NCI-H226 (cell line): ENCODE data around the gene MYO5A.
"Not testable (repeated sequence)": the region's sequence is repeated elsewhere in the genome, so short reads cannot be mapped to it uniquely, and the experiment has no call there.

ENCODE experiments used
- DNase-seq: peaks from one replicate; pipeline ENCODE4 v3.0.0-alpha.2; 2015

MYO5A gene

GRCh38 chr15:52459701-52460100, 69.0 kb downstream of the MYO5A start:
- not testable (repeated sequence) for DNase-seq

GRCh38 chr15:52459265-52459664, 69.4 kb downstream of the MYO5A start:
- DNase-seq: not testable (repeated sequence)

- no peak for DNase-seq
Observed at GRCh38 chr15:52448011-52448890, 80.4 kb downstream of the MYO5A start.

GRCh38 chr15:52445954-52446353, 82.7 kb downstream of the MYO5A start:
- DNase-seq: no peak

GRCh38 chr15:52445553-52445952, 83.1 kb downstream of the MYO5A start:
- no peak for DNase-seq

- not testable (repeated sequence) for DNase-seq
Observed at GRCh38 chr15:52443205-52443604, 85.5 kb downstream of the MYO5A start.

DNA sequence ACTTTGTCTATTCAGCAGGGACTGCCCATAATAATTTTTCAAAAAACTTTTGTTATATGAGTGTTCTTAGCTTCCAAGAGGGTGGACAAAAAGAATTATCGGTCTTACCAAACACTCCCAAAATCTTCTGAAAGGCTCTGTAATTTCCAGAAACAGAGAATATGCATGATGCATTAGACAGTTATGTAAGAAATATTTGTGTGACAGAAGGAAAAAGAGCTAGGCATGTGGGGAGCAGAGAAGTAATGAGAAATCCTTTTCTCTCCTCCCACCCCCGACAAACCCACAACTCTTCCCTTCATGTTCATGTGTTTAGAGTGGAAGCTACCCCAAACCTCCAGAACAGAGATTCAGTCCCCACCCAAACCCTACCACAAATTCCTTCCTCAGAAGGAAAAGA, 86.8 kb downstream of the MYO5A start:
- DNase-seq: peak; percentile 60

DNA sequence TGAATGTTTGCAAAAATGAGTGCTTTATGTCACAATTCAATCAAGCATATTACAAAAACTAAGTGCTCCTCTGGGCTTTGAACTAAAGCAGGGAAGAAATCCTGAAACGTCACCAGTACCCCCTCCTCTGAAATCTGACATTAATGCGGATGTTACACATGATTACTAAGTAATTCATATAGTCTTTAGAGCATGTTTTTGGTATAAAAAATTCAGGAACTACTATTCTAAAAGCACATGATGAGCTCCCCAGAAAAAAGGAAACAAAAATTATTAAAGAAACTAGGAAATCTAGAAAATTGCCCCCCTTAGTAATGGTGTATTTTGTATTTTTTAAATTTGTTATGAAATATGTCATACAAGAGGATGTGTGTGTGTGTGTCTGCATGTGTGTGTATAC, 87.7 kb downstream of the MYO5A start:
- DNase-seq: no peak

- peak; percentile 81 for DNase-seq
Observed at GRCh38 chr15:52440414-52440813, 88.3 kb downstream of the MYO5A start.

GRCh38 chr15:52439470-52439869, 89.2 kb downstream of the MYO5A start:
- DNase-seq: no peak

- not testable (repeated sequence) for DNase-seq
Observed at GRCh38 chr15:52439042-52439441, 89.6 kb downstream of the MYO5A start.

DNA sequence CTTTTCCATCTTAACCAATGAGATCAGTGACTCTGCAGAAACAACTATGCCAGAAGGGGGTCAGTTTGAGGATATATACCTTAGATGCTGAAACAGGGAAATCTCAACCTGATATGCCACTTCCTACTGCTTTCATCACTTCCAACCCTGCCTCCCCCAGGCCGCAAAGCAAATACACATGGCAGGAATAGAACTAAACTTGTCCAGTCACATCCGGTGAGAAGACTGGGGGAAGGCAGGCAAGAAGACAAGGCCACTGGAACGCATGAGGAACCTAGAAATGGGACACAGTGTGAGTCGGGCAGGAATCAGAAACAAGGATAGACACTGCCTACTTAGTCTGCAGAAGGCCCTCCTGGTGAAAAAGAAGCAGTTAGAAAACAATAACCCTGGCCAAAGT, 90.6 kb downstream of the MYO5A start:
- DNase-seq: peak; percentile 62

- no peak for DNase-seq
Observed at GRCh38 chr15:52437646-52438045, 91.0 kb downstream of the MYO5A start.

- DNase-seq: peak; percentile 43
Observed at GRCh38 chr15:52436981-52437380, 91.7 kb downstream of the MYO5A start.

GRCh38 chr15:52434885-52435284, 93.8 kb downstream of the MYO5A start:
- no peak for DNase-seq

DNA sequence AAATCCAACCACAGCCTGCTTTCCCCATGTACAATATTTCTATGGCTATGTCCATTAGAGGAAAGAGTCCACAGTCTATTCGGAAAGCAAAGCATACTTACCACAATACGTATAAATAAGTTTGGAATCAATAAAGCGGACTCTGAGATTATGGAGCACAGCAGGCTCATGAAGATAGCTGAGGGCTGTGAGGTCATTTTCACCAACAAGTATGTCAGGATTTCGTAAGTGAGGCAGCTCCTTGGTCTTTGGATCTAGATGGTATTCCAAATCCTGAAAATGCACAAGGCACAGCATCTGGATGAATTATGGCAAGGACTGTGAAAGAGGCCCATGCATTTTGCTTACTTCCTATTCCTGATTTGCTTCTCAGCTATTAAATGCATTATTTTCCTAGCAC, 100.4 kb downstream of the MYO5A start:
- peak; percentile 81 for DNase-seq

GRCh38 chr15:52427804-52428203, 100.9 kb downstream of the MYO5A start:
- peak; percentile 97 for DNase-seq

DNA sequence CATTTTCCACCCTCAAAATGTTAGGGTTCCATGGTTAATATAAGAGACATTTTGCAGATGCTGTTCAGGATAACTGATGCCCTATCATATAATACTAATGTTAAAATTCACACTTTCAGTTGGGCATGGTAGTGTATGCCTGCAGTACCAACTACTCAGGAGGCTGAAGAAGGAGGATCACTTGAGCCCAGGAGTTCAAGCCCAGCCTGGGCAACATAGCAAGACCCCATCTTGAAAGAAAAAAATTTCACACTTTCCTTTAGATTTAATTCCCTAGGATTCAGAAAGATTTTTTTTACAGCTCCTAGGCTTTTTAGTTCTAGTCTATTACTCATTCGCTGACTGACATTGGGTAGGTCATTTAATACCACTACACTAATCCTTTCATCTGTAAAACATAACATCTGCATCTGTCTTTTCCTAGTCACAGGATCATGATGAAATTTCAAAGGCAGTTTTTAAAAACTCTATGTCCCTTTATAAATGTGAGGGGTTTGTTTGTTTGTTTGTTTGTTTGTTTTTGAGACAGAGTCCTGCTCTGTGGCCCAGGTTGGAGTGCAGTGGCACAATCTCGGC, 103.7 kb downstream of the MYO5A start:
- DNase-seq: no peak

DNA sequence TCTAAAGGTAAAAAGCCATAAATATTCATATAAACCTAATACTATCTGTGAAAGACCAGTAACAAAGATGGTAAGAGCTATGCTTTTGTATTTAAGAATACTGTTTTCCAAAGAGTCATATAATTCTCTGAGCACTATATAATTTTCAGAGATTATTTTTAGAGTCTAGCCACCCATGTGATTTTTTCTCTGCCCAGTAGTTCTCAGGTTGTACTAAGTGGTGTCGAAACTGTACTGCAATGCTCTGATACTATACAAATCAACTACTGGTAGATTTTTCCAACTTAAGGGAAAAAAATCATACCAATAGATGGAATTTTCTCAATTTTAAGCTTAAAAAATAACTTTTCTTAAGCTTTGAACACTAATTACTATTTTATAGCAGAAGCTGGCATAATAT, 104.8 kb downstream of the MYO5A start:
- no peak for DNase-seq

DNA sequence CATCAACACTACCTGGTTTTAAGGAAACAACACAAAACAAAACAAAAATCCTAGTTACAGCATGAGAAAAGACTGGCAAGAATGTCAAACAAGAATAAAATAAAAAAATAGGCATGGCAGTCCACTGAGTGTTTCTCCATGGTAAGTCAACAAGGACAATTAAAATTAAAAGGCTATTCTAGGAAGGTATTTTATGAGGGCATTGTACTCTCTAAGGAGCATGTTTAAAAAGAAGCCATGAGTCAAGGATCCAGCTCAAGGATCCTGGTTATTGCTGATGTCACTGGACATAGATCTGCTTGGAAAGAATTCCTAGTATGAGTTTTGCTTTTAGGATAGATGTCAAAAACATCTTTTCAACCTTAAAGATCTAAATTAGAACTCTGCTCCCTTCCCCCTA, 106.7 kb downstream of the MYO5A start:
- no peak for DNase-seq

DNA sequence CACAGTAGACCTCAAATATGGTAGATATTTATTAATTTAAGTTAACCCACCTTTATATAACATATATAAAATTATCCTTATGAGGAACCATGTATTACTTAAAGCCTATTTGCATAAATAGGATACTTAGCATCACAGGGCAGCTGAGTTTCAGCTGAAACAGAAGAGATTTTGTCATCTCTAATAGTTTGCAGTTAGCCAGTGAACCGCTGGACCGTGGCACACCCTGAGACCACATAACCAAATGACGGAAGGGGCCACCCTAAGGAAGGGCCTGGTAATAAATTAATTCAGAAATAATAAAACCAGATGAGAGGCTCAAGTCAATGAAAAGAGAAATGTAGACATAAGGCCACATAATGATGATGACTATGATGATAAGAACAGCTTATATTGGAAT, 107.7 kb downstream of the MYO5A start:
- DNase-seq: no peak

GRCh38 chr15:52419494-52419893, 109.2 kb downstream of the MYO5A start:
- DNase-seq: no peak

GRCh38 chr15:52417957-52418356, 110.7 kb downstream of the MYO5A start:
- no peak for DNase-seq

GRCh38 chr15:52417521-52417920, 111.2 kb downstream of the MYO5A start:
- DNase-seq: peak; percentile 51

DNA sequence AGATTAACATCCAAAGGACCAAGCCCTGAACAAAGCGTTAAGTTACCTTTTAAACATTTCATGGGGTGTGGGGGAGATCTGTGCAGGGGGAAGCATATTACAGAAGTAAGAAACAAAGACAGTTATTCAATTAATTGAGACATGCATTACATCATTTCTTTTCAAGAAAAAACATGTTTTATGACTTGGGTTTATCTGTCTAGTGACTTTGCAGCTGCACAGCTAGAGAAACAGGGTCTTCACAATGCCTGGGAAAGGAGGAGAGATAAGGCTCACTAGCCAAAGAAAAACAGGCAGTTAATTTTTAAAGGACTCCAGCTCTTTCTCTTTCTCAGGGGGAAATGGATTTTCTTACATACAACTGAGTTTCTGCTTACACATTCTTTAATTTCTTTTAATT, 112.1 kb downstream of the MYO5A start:
- not testable (repeated sequence) for DNase-seq
